H1 (cell line): ENCODE results near the gene POLN. TPM values are rescaled to one million over a fixed set of nuclear protein-coding genes. Genes with fewer than 3 reads are reported as not detected.

Experiments
- CTCF ChIA-PET: fragments of 300-600 bp; sonication (Branson Sonifier 250); formaldehyde crosslinking; loops from one replicate; lab custom pipeline; 2021; ENCODE audit not compliant: partially characterized antibody; lab: Charles Lee
- POLR2A ChIA-PET: fragments of 300-600 bp; sonication (Branson Sonifier 250); formaldehyde crosslinking; loops from one replicate; lab custom pipeline; 2021; ENCODE audit warnings: inconsistent platforms; ENCODE audit not compliant: partially characterized antibody; lab: Charles Lee
- DNase-seq, 2 experiments: peaks; one replicate each; pipeline versions ENCODE4 v3.0.0 to v3.0.0-alpha.2; 2010 to 2022; ENCODE audit warnings: low spot score in 2 of 2, low read depth in 1 of 2, mixed read lengths in 1 of 2
- FAIRE-seq: peaks from 2 replicates; lab custom pipeline; 2011; peaks lifted over from hg19 to GRCh38; lab: Jason Lieb, UNC
- H2AFZ ChIP-seq: 2 replicates; pipeline ENCODE4 v1.8.1; 2012; ENCODE audit warnings: low read length, inconsistent platforms
- H2AK5ac ChIP-seq: 2 replicates; pipeline ENCODE4 v1.6.1; 2013; ENCODE audit warnings: low read depth, low read length
- H2BK120ac ChIP-seq: replicated peaks from 2 replicates; pipeline ENCODE3; 2013; ENCODE audit warnings: low read depth, low read length, inconsistent platforms
- H2BK12ac ChIP-seq: 2 replicates; pipeline ENCODE4 v1.6.1; 2013; ENCODE audit warnings: low read depth, low read length
- H2BK15ac ChIP-seq: 2 replicates; pipeline ENCODE4 v1.6.1; 2013; ENCODE audit warnings: low read length
- H2BK20ac ChIP-seq: 2 replicates; pipeline ENCODE4 v1.6.1; 2013; ENCODE audit warnings: low read length
- H2BK5ac ChIP-seq: 2 replicates; pipeline ENCODE4 v1.6.1; 2013; ENCODE audit warnings: low read depth, low read length
- H3K14ac ChIP-seq: 2 replicates; pipeline ENCODE4 v1.6.1; 2013; ENCODE audit warnings: inconsistent platforms; ENCODE audit not compliant: insufficient read length
- H3K18ac ChIP-seq: 2 replicates; pipeline ENCODE4 v1.6.1; 2013; ENCODE audit warnings: low read length; ENCODE audit errors: extremely low read depth
- H3K23ac ChIP-seq: 2 replicates; pipeline ENCODE4 v1.6.1; 2013; ENCODE audit warnings: inconsistent platforms; ENCODE audit not compliant: insufficient read length
- H3K23me2 ChIP-seq: 2 replicates; pipeline ENCODE4 v1.6.1; 2013; ENCODE audit warnings: low read depth, low read length
- H3K27ac ChIP-seq: 2 replicates; pipeline ENCODE4 v1.6.1; 2011; ENCODE audit warnings: low read depth, low read length, inconsistent platforms
- H3K27me3 ChIP-seq, 4 experiments: replicated peaks in 1 of 4; 1 replicate in 1 of 4; 2 replicates in 3 of 4; pipeline versions ENCODE4 v1.6.1 to v1.8.1; 2011 to 2013; ENCODE audit warnings: low read length in 3 of 4, mild to moderate bottlenecking in 3 of 4, inconsistent platforms in 2 of 4, mixed read lengths in 2 of 4, moderate library complexity in 1 of 4; ENCODE audit not compliant: control insufficient read depth in 3 of 4, insufficient read depth in 3 of 4; ENCODE audit errors: extremely low read depth in 1 of 4
- H3K36me3 ChIP-seq, 4 experiments: 2 replicates each; pipeline versions ENCODE4 v1.6.1 to v1.8.1; 2011 to 2013; ENCODE audit warnings: mild to moderate bottlenecking in 4 of 4, low read length in 3 of 4, moderate library complexity in 2 of 4, control low read depth in 1 of 4, inconsistent platforms in 1 of 4; ENCODE audit not compliant: insufficient read depth in 4 of 4, control insufficient read depth in 2 of 4
- H3K4ac ChIP-seq: replicated peaks from 2 replicates; pipeline ENCODE3; 2013; ENCODE audit warnings: low read length, low read depth, mixed read lengths, inconsistent platforms; ENCODE audit not compliant: insufficient read length
- H3K4me1 ChIP-seq, 4 experiments: replicated peaks in 1 of 4; 1 replicate in 1 of 4; 2 replicates in 3 of 4; pipeline versions ENCODE4 v1.6.1 to v1.8.1; 2011 to 2013; ENCODE audit warnings: low read length in 3 of 4, inconsistent platforms in 2 of 4, mixed read lengths in 1 of 4; ENCODE audit not compliant: insufficient read depth in 4 of 4, control insufficient read depth in 3 of 4
- H3K4me2 ChIP-seq, 2 experiments: 2 replicates each; pipeline versions ENCODE4 v1.6.1 to v1.8.1; 2011 to 2013; ENCODE audit warnings: low read depth in 2 of 2, low read length in 2 of 2, control low read depth in 1 of 2, inconsistent platforms in 1 of 2, mild to moderate bottlenecking in 1 of 2; ENCODE audit not compliant: insufficient read depth in 1 of 2
- H3K4me3 ChIP-seq, 4 experiments: fragments of 200-600, 300-600 bp in 1 of 4; sonication (generic), shearing (Covaris generic), sonication (Bioruptor Twin) in 1 of 4; 2 replicates each; pipeline versions ENCODE4 v1.5.1 to v1.8.1; 2011 to 2016; ENCODE audit warnings: low read length in 4 of 4, low read depth in 3 of 4, control low read depth in 2 of 4, inconsistent platforms in 2 of 4, mild to moderate bottlenecking in 2 of 4, mixed read lengths in 1 of 4, moderate library complexity in 1 of 4; ENCODE audit not compliant: insufficient read depth in 2 of 4; ENCODE audit errors: extremely low read depth in 1 of 4
- H3K56ac ChIP-seq: replicated peaks from 2 replicates; pipeline ENCODE3; 2013; ENCODE audit warnings: low read depth, mild to moderate bottlenecking, mixed read lengths, low read length, inconsistent platforms; ENCODE audit not compliant: insufficient read length
- H3K79me1 ChIP-seq: 2 replicates; pipeline ENCODE4 v1.6.1; 2013; ENCODE audit warnings: low read depth, low read length, control low read depth
- H3K79me2 ChIP-seq, 2 experiments: 2 replicates each; pipeline versions ENCODE4 v1.6.1 to v1.8.1; 2012 to 2013; ENCODE audit warnings: low read length in 2 of 2, mild to moderate bottlenecking in 2 of 2, inconsistent platforms in 1 of 2; ENCODE audit not compliant: insufficient read depth in 2 of 2, control insufficient read depth in 1 of 2
- H3K9ac ChIP-seq, 4 experiments: replicated peaks in 1 of 4; 1 replicate in 1 of 4; 2 replicates in 3 of 4; pipeline versions ENCODE4 v1.6.1 to v1.8.1; 2011 to 2013; ENCODE audit warnings: low read depth in 3 of 4, low read length in 3 of 4, control low read depth in 2 of 4, mild to moderate bottlenecking in 2 of 4, moderate library complexity in 2 of 4, inconsistent platforms in 1 of 4; ENCODE audit errors: extremely low read depth in 1 of 4
- H3K9me3 ChIP-seq, 2 experiments: 2 replicates each; pipeline versions ENCODE4 v1.6.1 to v1.8.1; 2012 to 2013; ENCODE audit warnings: mild to moderate bottlenecking in 2 of 2, moderate library complexity in 2 of 2, control low read depth in 1 of 2, inconsistent platforms in 1 of 2, low read depth in 1 of 2, low read length in 1 of 2, mixed read lengths in 1 of 2; ENCODE audit not compliant: insufficient read depth in 2 of 2
- H4K20me1 ChIP-seq, 2 experiments: replicated peaks in 1 of 2; 2 replicates each; pipeline versions ENCODE3 to v1.8.1; 2011 to 2013; ENCODE audit warnings: inconsistent platforms in 2 of 2, low read length in 2 of 2, mild to moderate bottlenecking in 1 of 2; ENCODE audit not compliant: insufficient read depth in 2 of 2, control insufficient read depth in 1 of 2
- H4K5ac ChIP-seq: 2 replicates; pipeline ENCODE4 v1.6.1; 2013; ENCODE audit warnings: low read length, low read depth, mixed read lengths, inconsistent platforms; ENCODE audit not compliant: insufficient read length
- H4K8ac ChIP-seq: 2 replicates; pipeline ENCODE4 v1.8.0; 2013; ENCODE audit warnings: mild to moderate bottlenecking, moderate library complexity, low read length, inconsistent platforms; ENCODE audit not compliant: insufficient read depth; ENCODE audit errors: extremely low read depth
- H4K91ac ChIP-seq: replicated peaks from 2 replicates; pipeline ENCODE3; 2013; ENCODE audit warnings: low read length, mixed read lengths, inconsistent platforms; ENCODE audit not compliant: insufficient read length
- ATF2 ChIP-seq: IDR thresholded peaks from 2 replicates; pipeline ENCODE4 v1.6.1; 2012; ENCODE audit warnings: low read length, inconsistent platforms
- BCL11A ChIP-seq, 2 experiments: IDR thresholded peaks; one replicate each; pipeline ENCODE4 v1.6.1; 2011; ENCODE audit warnings: low read depth in 2 of 2, low read length in 2 of 2, mild to moderate bottlenecking in 2 of 2
- CREB1 ChIP-seq: IDR thresholded peaks from 2 replicates; pipeline ENCODE4 v1.6.1; 2012; ENCODE audit warnings: inconsistent platforms
- GABPA ChIP-seq: IDR thresholded peaks from 2 replicates; pipeline ENCODE4 v1.6.1; 2011; ENCODE audit warnings: mild to moderate bottlenecking, low read length, moderate library complexity, borderline replicate concordance; ENCODE audit not compliant: insufficient read depth
- GTF2F1 ChIP-seq: IDR thresholded peaks from 2 replicates; pipeline ENCODE4 v1.6.1; 2012; ENCODE audit warnings: low read depth, low read length, improper control_type of control experiment, borderline replicate concordance
- HDAC6 ChIP-seq: IDR thresholded peaks from one replicate; pipeline ENCODE4 v1.7.1; 2012; ENCODE audit warnings: low read depth, mild to moderate bottlenecking, inconsistent platforms, low read length, moderate library complexity
- JUND ChIP-seq: IDR thresholded peaks from 2 replicates; pipeline ENCODE4 v1.6.1; 2011; ENCODE audit warnings: mild to moderate bottlenecking, improper control_type of control experiment, low read length
- RFX5 ChIP-seq: IDR thresholded peaks from 2 replicates; pipeline ENCODE4 v1.6.1; 2011; ENCODE audit warnings: low read depth, low read length, improper control_type of control experiment, borderline replicate concordance
- SRF ChIP-seq: IDR thresholded peaks from 2 replicates; pipeline ENCODE4 v1.6.1; 2011; ENCODE audit warnings: mild to moderate bottlenecking, low read depth, low read length, moderate library complexity
- TAF1 ChIP-seq: IDR thresholded peaks from 2 replicates; pipeline ENCODE4 v1.6.1; 2011; ENCODE audit warnings: mild to moderate bottlenecking, low read depth, low read length
- WGBS, 2 experiments: shearing (Covaris generic) in 1 of 2; methylation state at CpG; one replicate each; pipeline versions ENCODE4 v1.1.6 to v1.1.7; 2013 to 2015; ENCODE audit warnings: low lambda C conversion rate in 2 of 2, mixed read lengths in 2 of 2, inconsistent platforms in 1 of 2, low coverage in 1 of 2, missing lambda C conversion rate in 1 of 2; ENCODE audit not compliant: insufficient replicate concordance in 2 of 2, insufficient coverage in 1 of 2, insufficient read length in 1 of 2; ENCODE audit errors: extremely low coverage in 1 of 2, missing lambda C conversion rate in 1 of 2; 5-methylcytosine and 5-hydroxymethylcytosine counted together
- polyA plus RNA-seq, 7 experiments: library from polyadenylated mRNA; depleted of rRNA in 3 of 7; stranded (reverse) in 5 of 7; unstranded in 2 of 7; fragments of >200 nt in 5 of 7; fragments of 200-250 nt in 2 of 7; gene quantifications; 1 replicate in 5 of 7; 2 replicates in 1 of 7; 4 replicates in 1 of 7; pipeline versions ENCODE4 v1.2.1 to v1.2.3, GENCODE V29; 2011 to 2013; ENCODE audit warnings: missing spikeins in 2 of 7, mixed read lengths in 2 of 7
- total RNA-seq: library from RNA; stranded (reverse); fragmentation: NEBNext Ultra II Directional; extraction: Animal tissue kit (Norgen Biotek cat#: 25700); gene quantifications from 2 replicates; pipeline ENCODE4 v1.2.1, GENCODE V29; 2021

POLN gene
- total and polyA plus RNA-seq, 2 of the 8 experiments (the other 6 are each of a cell fraction or from before 2014, with no cell fraction given), result 0.98 to 1.5 TPM

- Histone ChIP-seq H4K5ac (no peak overlapping the region), H3K9me3 (no peaks in the 10 kb centered on the region), H3K9ac (no peak overlapping the region), H4K20me1 (peaks cover 2 to 3% of the 10 kb centered on the region in 2 experiments), H3K23me2 (no peaks in the 10 kb centered on the region), H4K91ac (no peak overlapping the region), H3K27me3 (peaks cover 0 to 3% (median under 1%) of the 10 kb centered on the region in 4 experiments; a peak in 1 of 7 replicates), H3K4me3 (no peak overlapping the region), H3K56ac (no peak overlapping the region), H2AFZ (no peak overlapping the region), H4K8ac (no peak overlapping the region), H3K79me1 (no peaks in the 10 kb centered on the region), H3K14ac (no peak overlapping the region), H2BK5ac (no peak overlapping the region), H2BK12ac (no peak overlapping the region), H3K4me2 (no peak overlapping the region), H3K27ac (no peak overlapping the region), H2BK15ac (no peak overlapping the region), H3K79me2 (no peaks in the 10 kb centered on the region), H3K4me1 (no peaks in the 10 kb centered on the region), H3K4ac (no peak overlapping the region), H3K36me3 (no peaks in the 10 kb centered on the region), H3K18ac (no peak overlapping the region), H2BK120ac (no peak overlapping the region), H2AK5ac (no peak overlapping the region), H2BK20ac (no peak overlapping the region), H3K23ac (no peak overlapping the region)
- no peak for TF ChIP-seq SRF
- no peak for TF ChIP-seq GTF2F1
- no peak for TF ChIP-seq RFX5
- no peak for TF ChIP-seq ATF2
- no peak for TF ChIP-seq CREB1
- TF ChIP-seq JUND, result no peak
- TF ChIP-seq HDAC6, result no peak
- TF ChIP-seq TAF1, result no peak
- TF ChIP-seq GABPA, result no peak
- no peak for TF ChIP-seq BCL11A (IDR thresholded peaks at IDR 0.05; ENCODE audit: low read depth in 2 of 2, low read length in 2 of 2)
- FAIRE-seq, result no peak
- ChIA-PET POLR2A (interaction anchor here (1.2 kb wide), 1 partner anchor 73 kb away, joined by 3 read pairs; no protein-coding TSS in a partner anchor), CTCF (interaction anchor here (1.1 kb wide), 1 partner anchor 272 kb away, joined by 4 read pairs; no protein-coding TSS in a partner anchor)
- WGBS, 2 experiments, result 81% methylated on average over 4 of the region's 4 CpGs; no CpG with 5 or more reads in 1 of the 2 experiments
- no peak for DNase-seq
Measured at GRCh38 chr4:2082627-2083026, 159.3 kb downstream of the POLN start.
